HG03097 (cell line): Measurements from ENCODE around the gene SGPP2.

Experiments used
- ATAC-seq: cut with Tn5 transposase; IDR thresholded peaks from one replicate; pipeline ENCODE4 v1.9.1; 2021; ENCODE audit not compliant: unreplicated experiment, low FRiP score

Gene SGPP2

DNA sequence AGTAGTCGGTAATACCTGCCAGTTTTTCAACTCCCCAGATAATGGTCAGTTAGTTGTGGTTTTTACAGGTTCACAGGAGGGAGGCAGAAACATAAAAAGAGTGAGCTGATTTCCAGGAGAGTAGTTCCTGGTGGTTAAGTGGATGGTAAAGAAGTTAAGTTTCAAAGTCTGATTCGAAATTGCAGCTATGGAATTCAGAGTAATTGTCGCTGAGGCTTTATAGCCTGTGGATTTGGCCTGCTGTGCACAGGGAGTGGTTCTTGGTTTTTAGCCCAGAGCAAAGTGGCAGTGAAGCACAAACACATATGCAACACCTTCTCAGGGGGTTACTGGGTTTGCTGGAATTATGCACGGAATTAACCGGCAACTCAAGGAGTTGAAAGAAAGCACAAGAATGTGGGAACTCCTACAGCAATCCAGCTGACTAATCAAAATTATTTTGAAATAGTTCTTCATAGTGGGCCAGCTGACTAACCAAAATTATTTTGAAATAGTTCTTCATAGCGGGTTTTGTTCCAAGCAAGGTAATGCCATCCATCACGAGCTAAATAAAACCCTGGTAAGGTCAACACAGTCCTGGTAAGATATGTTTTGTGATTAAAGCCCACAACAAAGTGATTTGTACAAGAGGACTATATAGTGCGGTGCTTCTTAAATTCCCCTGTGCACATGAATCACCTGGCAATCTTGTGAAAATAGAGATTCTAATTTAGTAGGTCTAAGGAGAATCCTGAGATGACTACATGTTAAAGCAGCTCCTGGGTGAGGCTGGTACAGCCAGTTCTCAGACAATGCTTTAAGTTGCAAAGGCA is 94.4 kb downstream of the SGPP2 start:
- no peak for ATAC-seq

DNA sequence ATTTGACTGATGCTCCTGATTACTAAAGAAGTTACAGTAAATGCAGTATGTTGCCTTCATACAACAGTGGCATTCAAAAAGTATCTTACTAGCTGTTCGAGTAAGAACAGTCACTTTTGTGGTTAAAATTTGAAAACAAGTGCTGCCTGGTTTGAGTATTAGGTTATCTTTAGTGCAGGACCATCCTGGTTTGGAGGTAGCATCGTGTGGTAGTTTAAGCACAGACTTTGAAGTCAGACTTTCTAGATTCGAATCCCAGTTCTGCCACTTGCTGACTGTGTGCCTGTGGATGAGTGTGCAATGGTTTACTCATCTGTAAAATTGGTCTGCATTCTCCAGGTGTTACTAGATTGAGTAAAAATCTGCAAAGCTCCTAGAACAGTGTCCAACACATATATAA is 96.8 kb downstream of the SGPP2 start:
- no peak for ATAC-seq

DNA sequence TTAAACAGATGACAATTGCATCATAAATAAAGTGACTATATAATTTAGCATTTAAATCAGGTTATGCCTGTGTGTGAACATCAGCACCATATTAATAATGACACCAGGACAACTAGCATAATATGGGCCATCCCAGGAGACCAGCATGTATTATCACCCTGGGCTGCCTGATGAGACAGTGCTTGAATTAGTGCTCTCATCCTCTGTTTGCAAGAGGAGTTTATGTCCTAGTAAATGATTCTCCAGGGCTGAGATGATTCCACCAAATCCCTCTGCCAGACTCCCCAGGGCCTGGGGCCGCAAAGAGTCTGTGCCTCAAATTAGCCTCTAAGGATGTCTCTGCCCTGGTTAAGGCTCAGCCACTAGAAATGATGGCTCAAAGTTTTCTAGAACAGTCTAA is 97.7 kb downstream of the SGPP2 start:
- no peak for ATAC-seq

DNA sequence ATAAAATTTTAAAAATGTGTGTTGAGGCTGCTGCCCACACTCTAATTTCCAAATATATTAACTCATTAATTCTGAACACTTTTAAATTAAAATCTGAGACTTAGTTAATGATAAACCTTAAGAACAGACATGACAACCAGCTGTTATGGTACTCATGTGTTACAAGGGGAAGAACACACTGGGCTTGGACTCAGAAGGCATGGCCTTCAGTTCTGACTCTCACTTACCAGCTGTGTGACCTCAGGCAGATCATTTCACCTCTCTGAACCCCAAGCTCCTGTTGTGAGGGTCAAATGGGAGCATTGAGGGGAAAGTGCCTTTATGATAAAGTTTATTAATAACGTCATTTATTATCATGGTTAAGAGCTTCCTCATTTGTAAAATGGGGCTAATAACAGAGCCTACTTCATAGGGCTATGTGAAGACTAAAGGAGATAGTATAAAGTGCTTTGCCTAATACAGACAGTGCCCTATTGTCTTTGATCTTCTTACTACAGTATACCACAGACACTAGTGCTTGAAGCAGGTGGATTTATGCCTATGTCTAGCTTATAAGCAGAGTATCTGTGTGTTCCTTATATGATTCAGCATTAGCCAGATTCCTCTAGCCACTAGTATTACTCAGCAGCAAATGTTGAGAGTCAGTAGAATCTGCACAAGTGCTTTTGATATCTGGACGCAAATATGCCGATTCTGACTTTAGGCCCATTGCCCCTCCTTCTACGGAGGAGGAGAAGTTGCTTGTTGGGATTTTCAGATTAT is 99.6 kb downstream of the SGPP2 start:
- ATAC-seq, result peak; percentile 48

DNA sequence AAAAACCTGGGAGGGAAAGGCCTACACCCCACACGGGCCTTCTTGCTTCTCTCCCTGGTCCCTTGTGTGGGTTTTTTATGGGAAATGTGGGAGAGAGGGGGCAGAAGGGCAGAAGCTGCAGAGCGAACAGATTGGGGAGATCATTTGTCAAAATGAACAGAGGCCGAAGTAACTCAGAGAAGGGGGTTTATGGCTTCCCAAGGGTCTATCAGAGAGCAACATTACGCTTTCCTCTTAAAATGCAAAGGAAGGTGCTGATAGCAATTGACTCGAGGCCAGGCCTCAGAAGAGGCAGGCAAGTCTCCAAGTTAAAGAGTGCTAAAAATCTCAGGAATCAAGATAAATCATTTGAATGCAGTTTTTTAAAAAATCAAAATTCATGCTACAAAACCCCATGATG is 101.5 kb downstream of the SGPP2 start:
- no peak for ATAC-seq

DNA sequence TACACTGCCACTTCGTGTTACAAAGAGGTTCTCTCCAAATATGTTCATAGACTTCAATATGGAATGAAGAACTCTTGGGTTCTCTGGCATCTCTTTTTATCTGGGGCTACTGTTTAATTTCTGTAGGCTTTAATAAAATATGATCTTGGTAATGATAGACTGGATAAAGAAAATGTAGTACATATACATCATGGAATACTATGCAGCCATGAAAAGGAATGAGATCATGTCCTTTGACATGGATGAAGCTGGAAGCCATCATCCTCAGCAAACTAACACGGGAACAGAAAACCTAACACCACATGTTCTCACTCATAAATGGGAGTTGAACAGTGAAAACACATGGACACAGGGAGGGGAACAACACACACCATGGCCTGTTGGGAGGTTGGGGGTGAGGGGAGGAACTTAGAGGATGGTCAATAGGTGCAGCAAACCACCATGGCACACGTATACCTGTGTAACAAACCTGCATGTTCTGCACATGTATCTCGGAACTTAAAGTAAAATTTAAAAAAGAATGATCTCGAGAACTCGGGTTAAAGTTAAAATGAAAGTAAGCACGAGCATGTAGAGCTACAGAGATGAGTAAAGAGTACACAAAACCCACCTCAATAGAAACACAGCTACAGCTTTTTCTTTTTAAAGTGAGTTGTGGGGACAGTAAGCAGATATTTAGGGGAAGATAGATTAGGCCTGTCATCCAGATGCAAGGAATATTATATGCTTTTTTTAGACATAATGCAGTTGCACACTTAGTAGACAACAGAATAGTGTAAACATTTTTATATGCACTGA is 102.3 kb downstream of the SGPP2 start:
- no peak for ATAC-seq

DNA sequence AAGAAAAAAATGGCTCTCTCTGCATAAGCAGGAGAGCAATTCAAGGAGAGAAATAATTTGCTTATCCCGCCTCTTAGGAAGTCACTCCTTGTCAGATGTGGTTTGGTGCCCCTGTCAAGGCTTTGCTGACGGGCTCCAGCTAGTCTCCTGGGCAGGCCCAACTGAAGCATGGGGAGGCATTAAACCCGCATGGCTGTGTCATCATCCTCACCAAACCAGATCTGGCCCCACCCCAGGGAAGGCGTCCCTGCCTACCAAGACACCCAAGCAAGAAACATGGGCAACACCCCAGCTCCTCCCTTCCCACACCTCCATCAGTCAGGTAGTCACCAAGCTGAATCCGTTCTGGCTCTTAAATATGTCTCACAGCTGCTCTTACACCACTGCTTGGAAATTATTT is 108.0 kb downstream of the SGPP2 start:
- no peak for ATAC-seq

DNA sequence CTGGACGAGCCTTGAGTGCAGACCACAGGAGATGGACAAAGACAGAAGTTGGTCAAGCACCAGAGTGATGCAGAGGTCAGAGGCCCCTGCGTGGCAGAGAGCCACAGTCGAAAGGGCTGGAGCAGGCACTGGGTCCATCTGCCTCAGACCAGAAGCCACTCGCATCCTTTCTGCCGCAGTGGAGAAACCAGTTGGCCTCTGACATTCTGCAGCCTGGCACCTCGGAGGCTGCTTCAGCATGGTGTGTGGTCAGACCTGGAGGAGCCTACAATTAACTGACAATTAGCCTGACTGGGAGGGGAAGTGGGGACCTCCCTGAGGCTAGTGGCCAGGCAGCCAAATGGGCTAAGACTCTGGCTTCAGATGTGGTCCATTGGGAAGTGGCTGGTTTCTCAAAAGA is 111.1 kb downstream of the SGPP2 start:
- ATAC-seq, result no peak

DNA sequence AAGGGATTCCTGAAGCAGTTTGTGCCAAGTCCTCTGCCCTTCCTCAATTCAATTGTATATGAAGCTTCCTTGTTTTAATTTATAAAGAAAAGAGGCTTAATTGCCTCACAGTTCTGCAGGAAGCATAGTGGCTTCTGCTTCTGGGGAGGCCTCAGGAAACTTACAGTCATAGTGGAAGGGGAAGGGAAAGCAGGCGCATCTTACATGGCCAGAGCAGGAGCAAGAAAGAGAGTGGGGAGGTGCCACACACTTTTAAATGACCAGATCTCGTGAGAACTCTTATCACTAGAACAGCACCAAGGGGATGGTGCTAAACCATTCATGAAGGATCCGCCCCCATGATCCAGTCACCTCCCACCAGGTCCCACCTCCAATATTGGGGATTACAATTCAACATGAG is 114.2 kb downstream of the SGPP2 start:
- ATAC-seq, result no peak

DNA sequence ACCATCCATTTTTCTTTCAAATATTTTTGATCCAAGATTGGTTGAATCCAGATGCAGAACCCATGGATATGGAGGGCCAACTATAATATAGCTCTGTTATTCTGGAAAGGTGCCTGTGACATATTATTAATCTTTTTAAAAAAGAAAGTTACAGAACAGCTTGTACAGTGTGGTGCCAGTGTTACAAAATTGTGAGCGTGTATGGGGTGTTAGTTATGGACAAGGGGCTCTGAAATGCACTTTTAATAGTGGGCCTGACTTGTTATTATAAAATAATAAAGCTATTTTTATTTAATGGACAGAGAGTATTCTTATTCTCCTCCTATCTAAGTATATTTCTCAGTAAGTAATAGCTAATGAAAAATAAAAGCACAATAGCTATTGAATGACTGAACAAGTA is 120.3 kb downstream of the SGPP2 start:
- no peak for ATAC-seq

DNA sequence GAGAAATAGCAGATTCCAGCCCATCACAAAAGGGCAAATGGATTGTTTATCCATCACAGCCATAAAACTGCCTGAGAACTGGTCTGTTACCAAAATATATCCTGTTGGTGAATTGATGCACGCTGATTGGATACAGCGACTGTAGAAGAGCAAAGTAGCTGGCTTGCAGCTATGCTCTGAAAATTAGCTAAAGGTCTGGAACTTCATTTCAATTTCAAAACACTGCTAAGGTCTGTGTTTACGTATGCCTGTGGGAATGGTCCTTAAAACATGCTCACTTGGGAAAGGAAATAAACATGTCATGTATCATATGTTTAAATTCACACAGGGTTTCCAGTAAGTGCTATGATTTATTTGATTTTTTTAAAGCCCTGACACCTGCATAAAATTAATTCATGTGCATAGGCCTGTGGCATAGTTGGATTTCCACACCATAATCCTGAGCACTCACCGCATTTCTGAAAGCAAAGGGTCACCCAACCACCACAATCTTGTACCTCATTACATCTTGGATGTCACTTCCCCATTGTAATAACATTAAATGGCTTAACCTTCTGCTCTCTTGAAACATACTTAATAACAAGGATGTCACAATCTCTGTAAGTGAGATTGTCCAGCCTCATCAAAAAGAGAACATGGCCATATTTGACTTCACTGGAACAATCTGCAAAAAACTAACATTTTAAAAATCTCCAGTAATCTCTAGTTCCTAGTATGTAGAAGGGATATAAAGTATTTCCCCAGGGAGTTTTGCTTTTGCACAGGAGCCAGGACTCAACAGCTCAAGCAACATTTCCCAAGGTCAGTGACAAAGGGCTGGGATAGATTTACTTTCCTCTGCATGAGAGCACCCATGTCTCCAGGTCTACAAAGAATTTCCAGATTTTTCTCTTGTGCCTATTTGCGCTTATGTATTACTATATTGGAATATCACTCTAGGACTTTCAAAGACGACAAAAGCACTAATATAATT is 121.8 kb downstream of the SGPP2 start:
- no peak for ATAC-seq

DNA sequence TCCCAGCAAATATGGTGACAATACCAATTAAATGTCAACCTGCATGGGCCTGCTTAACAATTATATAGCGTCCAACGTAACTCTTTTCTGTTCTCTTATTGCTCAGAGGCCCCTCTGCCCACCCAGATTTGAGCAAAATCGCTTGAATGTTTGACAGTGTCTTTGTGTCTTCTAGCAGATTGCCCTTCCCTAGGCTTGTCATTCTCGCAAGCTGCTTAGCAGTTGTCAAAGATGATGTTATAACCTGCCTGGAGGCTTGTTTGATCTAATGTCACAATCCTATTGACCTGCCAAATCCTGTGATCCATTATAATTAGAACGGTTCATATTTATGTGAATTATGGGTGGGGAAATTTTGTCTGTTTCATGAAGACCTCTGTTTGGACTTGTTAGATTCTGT is 122.7 kb downstream of the SGPP2 start:
- no peak for ATAC-seq

DNA sequence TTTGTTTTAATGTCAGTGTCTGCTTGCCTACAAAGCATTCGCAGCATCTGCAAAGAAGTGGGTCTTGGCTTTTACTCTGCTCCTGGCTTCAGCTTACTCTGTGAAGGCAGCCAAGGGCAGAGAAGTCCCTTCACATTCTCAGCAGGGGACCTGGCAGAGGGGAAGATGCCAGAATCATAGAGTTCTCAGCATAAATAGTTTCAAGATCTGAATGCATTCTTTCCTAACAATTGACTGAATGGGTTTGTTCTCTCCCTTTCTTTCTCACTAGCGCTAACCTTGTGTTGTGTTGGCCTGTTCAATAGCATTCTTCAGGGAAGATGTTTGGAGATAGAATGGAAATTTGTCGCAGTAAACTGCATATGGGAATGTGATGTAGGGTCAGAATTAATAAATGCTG is 124.6 kb downstream of the SGPP2 start:
- no peak for ATAC-seq

DNA sequence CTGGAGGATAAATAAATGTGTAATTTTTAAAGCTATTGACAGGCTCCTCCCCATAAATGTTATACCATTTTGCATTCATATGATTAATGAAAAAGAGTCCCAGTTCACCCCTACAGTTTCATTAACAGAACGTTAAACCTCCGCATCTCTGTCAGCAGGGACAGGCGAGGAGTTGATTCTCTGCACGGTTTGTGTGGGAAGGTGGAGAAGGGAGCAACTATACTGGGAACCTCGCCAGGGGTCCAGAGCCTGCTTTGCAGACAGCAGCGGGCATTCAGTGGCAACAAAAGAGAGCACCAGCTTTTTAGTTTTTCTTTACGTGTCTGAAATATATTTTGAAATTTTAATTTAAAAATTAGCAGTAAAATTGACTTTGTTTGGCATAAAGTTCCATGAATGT is 130.2 kb downstream of the SGPP2 start:
- ATAC-seq, result no peak

DNA sequence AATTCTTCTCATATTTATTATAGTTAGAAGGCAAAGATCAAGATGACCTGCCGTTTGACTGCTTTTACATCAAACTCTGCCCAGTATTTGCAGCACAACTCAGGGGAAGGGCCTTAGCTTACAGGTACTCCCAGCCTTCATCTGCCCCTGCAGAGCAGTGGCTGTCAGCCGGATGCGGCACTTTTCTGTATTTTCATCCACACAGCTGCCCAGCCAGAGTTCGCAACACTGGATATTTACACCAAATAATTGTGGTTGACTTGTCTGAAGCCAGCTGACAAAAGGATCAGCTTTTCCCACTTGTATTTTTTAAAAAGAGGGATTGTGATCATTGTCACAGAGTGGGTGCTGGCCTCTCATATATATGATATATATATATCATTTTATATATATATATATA is 136.8 kb downstream of the SGPP2 start:
- no peak for ATAC-seq

DNA sequence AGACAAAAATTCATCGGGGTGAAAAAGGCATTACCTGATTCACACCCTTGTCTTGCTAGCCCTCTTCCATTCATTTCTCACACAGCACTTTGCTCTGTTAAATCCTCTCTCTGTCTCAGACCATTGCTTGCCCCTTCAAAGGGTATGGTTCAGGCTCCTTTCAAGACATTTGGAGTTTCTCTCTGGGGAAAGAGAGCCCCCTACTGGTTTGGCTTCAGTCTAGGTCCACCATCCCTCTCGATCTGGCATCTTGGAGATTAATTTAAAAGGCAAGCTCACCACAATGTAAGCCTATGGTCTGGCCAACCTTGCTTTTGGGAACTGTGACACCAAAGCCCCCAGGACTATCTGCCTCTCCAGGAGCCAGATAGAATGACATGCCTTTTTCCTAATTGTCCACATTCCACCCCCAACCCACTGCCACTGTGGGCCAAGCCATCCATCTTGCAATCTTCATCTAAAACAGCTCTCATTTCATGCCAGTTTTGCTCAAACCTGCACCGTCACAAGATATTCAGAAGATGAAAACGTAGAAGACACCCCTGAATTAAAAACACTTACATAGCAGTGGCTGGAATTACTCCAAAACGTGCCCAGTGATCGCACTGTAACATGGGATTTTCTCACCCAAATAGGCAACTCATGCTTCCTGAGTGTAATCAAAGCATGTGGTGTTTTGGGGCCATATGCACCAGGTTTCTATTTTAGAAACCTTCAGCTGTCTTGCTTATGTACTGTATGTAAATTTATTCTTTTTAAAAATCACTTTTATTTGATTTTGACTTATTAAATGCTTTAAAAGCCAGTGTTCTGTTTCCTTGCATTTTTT is 137.7 kb downstream of the SGPP2 start:
- ATAC-seq, result peak; percentile 71

DNA sequence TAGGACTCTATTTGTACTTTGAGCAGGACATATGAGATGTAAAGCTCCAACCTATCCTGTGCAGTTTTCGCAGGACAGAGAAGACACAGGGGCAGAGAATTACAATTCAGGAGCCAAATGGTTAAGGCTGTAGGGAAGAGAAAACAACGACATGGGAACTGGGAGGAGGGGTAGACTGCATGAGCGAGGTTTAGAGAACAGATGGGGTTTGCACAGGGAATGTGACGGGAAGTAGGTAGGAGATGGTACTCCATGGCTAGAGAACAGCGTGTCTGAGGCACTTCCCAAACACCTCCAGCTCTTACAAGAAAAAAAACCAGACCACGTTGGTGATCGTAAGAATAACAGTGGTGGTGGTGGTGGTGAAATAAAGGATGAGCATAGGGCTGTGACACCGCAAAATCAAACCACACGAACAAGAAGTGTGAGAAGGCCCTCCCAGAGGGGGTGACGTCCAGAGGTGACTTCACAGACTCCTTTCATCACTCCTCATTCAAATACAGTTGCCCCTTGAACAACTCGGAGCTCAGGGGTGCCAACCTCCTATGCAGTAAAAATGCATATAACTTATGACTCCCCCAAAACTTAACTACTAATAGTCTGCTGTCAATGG is 138.9 kb downstream of the SGPP2 start:
- no peak for ATAC-seq

DNA sequence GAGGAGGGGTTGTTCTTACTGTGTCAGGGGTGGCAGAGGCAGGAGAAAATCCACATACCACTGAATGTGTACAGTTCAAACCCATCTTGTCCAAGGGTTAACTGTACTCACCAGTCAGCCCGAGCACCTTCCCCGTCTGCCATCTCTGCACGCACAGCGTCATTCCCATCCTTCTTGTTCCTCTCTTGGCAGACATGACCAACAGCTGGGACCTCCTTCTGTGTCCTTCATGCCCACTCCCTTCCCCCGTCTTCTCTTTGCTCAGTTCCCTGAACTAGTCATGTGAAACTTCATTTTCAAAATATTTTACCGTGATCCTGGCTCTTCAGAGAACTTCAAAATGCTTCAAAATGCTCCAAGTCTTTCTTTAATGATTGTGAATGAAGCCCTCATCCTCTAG is 139.6 kb downstream of the SGPP2 start:
- ATAC-seq, result no peak

DNA sequence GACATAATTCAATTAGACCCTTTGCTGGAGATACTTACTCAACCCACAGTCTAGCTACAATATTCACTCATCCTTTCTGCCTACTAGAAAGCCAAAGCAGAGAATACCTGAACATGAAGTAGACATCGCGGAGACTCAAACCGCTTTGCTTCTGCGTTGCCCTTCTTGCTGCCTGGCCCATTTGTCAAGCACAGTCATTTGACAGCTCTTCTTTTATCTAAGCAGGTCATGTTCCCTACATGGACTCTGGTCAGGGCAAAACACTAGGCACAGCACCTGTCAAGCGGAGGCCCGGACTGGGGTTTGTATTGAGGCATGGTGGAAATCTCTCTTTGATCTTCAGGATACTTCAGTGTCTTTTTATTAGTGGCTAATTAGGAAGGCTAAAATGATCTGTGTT is 141.9 kb downstream of the SGPP2 start:
- ATAC-seq, result no peak
